Astrocyte (in vitro differentiated cells and primary cell): Measurements from ENCODE around the gene EYS.

Experiments used
- EZH2 ChIP-seq: IDR thresholded peaks from 2 replicates; pipeline ENCODE4 v1.6.1; 2012; ENCODE audit warnings: mild to moderate bottlenecking, low read length, inconsistent platforms; ENCODE audit not compliant: insufficient read depth
- TF ChIP-seq, protein P1 (sequence below): IDR thresholded peaks from 2 replicates; pipeline ENCODE4 v1.5.1; 2011; ENCODE audit warnings: low read depth, mild to moderate bottlenecking, inconsistent platforms, low read length, moderate library complexity; ENCODE audit not compliant: insufficient read depth

DNA sequence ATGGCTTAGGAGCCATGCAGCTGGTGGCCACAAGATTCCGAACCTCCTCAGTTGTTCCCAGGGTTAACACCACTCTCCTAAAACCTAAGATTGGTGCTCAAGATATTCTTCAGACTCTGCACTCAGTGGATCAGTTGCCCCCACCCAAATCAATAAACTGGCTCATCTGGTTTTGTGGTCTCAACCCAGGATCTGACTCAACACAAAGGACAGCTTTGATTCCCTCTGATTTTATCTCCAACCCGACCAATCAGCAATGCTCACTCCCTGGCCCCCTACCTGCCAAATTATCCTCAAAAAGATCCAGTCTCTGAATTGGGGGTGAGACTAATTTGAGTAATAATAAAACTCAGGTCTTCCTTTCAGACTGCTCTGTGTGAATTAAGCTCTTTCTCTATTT is 137.5 kb downstream of the EYS start:
- TF ChIP-seq, protein P1, sequence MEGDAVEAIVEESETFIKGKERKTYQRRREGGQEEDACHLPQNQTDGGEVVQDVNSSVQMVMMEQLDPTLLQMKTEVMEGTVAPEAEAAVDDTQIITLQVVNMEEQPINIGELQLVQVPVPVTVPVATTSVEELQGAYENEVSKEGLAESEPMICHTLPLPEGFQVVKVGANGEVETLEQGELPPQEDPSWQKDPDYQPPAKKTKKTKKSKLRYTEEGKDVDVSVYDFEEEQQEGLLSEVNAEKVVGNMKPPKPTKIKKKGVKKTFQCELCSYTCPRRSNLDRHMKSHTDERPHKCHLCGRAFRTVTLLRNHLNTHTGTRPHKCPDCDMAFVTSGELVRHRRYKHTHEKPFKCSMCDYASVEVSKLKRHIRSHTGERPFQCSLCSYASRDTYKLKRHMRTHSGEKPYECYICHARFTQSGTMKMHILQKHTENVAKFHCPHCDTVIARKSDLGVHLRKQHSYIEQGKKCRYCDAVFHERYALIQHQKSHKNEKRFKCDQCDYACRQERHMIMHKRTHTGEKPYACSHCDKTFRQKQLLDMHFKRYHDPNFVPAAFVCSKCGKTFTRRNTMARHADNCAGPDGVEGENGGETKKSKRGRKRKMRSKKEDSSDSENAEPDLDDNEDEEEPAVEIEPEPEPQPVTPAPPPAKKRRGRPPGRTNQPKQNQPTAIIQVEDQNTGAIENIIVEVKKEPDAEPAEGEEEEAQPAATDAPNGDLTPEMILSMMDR, result no peak
- no peak for TF ChIP-seq EZH2
